NOMO-1 treated with dmso at 0.1 percent for 144 hours (cell line): ENCODE results near the gene VAV2.

Experiments used
- DNase-seq: peaks from one replicate; lab custom pipeline; 2025; ENCODE audit not compliant: unreplicated experiment; lab: John Stamatoyannopoulos, UW

Gene VAV2

GRCh38 chr9:133791069-133791468 lies 201.1 kb downstream of the VAV2 start:
- DNase-seq: no peak

- DNase-seq: no peak
Measured at GRCh38 chr9:133789778-133790177, 202.3 kb downstream of the VAV2 start.

GRCh38 chr9:133788819-133789717 lies 203.1 kb downstream of the VAV2 start:
- no peak for DNase-seq

- no peak for DNase-seq
Measured at GRCh38 chr9:133788045-133788818, 203.9 kb downstream of the VAV2 start.

- peak; percentile 79 for DNase-seq
Measured at GRCh38 chr9:133787754-133788025, 204.4 kb downstream of the VAV2 start.

- no peak for DNase-seq
Measured at GRCh38 chr9:133786907-133787753, 205.0 kb downstream of the VAV2 start.

GRCh38 chr9:133786371-133786753 lies 205.8 kb downstream of the VAV2 start:
- DNase-seq: peak; percentile 60

GRCh38 chr9:133785753-133786370 lies 206.3 kb downstream of the VAV2 start:
- no peak for DNase-seq

- no peak for DNase-seq
Measured at GRCh38 chr9:133784731-133785561, 207.2 kb downstream of the VAV2 start.

GRCh38 chr9:133783331-133783731 lies 208.8 kb downstream of the VAV2 start:
- DNase-seq: no peak

- DNase-seq: no peak
Measured at GRCh38 chr9:133782157-133783130, 209.7 kb downstream of the VAV2 start.

- DNase-seq: no peak
Measured at GRCh38 chr9:133781828-133782135, 210.3 kb downstream of the VAV2 start.

GRCh38 chr9:133780962-133781827 lies 210.9 kb downstream of the VAV2 start:
- no peak for DNase-seq

- DNase-seq: no peak
Measured at GRCh38 chr9:133780404-133780945, 211.6 kb downstream of the VAV2 start.

- no peak for DNase-seq
Measured at GRCh38 chr9:133779516-133780403, 212.4 kb downstream of the VAV2 start.

- no peak for DNase-seq
Measured at GRCh38 chr9:133779081-133779480, 213.0 kb downstream of the VAV2 start.
